SKM-1 (cell line): ENCODE results near the gene MYOM1.

Experiments
- DNase-seq: peaks from one replicate; lab custom pipeline; 2025; ENCODE audit not compliant: unreplicated experiment; lab: John Stamatoyannopoulos, UW

Gene MYOM1

GRCh38 chr18:3219631-3220335 lies at the start of gene MYOM1:
Gene MYOM1, minus strand, starts transcription at chr18:3219968. Its CDS starts 4,745 bp downstream, at chr18:3215223.
- DNase-seq: no peak

DNA sequence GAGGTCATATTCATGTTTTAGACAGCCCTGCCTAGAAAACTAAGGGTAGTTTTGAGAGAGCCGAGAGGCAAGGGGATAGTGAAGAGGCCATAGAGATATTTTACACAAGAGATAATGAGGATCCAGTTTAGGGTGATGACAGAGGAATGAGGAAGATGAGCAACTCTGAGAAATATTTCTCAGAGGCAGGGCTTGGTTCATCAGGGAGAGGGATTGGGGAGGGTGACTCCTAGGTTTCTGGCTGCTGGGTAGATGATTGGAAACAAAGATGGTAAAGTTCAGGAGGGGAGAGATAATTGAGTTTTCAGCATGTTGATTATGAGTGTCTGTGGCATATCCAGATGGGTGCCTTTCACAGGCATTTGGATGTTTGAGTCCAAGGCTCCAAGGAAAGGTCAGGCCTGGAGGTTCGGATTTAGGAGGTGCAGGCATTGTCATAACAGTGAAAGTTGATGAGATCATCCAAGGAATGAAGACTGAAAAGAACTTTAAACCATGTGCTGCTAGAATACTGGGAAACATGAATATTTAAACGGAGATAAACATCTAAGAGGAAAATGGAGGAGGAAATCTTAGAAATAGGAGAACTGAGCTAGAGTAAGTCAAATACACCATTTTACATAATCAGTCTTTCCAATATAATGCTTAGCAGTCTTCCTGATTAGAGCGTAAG lies 49.6 kb upstream of the MYOM1 start:
- peak; percentile 11 for DNase-seq

DNA sequence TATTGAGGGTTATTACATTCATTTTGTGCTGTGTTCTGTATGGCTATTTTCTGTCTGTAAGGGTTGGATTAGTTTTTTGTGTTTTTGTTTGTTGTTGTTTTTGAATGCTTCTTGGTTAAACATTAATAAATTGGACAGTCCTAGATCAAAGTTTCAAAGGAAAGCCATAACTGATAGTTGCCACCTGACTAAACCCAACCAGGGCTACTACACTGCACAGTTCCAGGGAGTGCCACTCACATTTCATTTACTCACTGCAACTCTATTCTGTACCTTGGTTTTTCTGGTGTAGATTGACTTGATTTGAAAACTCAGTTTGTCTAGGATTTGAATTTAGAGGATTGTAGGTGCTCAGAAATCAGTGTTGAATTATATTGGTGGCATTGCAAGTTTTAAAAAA lies 48.5 kb upstream of the MYOM1 start:
- no peak for DNase-seq

GRCh38 chr18:3266062-3266608 lies 46.4 kb upstream of the MYOM1 start:
- DNase-seq: no peak

GRCh38 chr18:3265564-3266033 lies 45.8 kb upstream of the MYOM1 start:
- no peak for DNase-seq

DNA sequence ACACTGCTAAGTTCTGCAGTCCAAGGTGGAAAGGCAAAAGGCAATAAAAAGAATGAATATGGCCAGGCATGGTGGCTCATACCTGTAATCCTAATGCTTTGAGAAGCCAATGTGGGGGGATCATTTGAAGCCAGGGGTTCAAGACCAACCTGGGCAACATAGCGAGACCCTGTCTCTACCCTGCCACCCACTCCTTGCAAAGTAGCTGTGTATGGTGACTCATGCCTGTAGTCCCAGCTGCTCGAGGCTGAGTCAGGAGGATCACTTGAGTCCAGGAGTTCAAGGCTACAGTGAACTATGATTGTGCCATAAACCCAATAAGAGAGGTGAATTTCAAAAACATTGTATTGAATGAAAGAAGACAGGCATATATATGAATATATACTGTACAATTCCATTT lies 44.6 kb upstream of the MYOM1 start:
- DNase-seq: no peak

DNA sequence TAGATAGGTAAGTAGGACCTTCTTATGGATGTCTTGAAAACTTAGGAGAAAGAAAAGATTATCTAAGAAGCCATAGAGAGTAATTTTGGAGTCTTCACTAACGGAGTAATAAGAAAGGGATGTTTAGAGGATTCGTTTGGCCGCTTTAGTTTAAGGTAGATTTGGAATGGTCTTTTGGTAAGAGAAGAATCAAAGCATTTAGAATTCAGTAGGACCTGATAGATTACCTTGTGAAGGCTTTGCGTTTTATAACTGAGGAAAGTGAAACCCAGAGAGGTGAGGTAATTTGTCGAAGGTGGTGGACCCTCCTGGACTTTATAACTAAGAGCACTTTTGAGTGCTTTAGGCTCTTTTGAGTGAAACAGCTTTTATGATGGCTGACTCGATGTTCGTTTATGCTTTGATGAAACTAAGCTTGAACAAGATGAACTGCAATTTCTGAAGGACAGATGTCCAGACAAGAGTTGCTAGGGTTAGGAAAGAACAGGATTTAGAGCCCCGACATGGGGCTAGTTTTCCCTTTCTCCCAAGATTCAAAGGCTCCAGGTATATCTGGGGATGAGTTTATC lies 43.4 kb upstream of the MYOM1 start:
- no peak for DNase-seq

DNA sequence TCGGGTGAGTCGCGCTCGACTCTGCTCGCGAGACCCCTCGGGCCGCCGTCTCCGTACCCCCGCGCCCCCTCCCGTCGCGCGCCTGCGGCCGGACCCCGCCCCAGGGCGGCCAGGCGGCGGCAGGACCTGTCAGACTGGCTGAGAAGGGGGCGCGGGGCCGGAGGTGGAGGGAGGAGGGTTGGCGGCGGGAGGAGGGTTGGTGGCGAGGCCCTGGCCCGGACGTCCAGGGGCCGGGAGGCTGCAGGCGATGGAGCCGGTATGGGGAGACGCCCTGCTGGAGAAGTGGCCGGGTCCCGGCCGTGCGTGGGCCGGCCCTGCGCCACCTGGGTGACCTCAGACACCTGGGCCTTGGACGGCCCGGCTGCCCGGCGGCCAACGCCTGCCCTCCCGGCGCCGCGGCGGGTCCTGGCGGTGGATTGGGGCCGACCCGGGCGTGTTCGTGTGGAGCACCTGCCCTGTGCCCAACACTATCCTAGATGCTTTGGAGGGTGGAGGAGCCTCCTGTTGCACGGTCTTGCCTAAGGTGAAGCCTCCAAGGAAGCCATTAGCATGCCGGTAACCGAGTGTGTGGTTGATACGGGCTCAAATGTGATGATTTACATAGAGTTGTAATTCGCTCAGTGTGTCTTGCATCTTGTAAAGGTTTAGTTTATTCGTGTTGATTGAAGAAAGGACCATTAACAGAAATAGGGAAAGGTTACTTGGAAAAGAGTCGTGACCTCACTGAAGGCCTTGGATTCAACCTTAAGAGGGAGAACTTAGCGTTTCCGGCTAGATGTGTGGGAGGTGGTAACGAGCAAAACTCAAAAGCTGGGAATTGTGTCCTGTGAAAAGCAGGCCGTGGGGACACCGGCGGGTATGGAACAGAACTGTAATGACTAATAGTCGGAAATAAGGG lies 42.7 kb upstream of the MYOM1 start:
- no peak for DNase-seq

GRCh38 chr18:3261373-3262233 lies 41.8 kb upstream of the MYOM1 start, which contains the start of gene MYL12B:
Gene MYL12B, plus strand, starts transcription at chr18:3262133. Its CDS starts 10,766 bp downstream, at chr18:3272899.
- DNase-seq: peak; percentile 73

GRCh38 chr18:3260995-3261372 lies 41.2 kb upstream of the MYOM1 start:
- DNase-seq: no peak

GRCh38 chr18:3257627-3258120 lies 37.9 kb upstream of the MYOM1 start:
- DNase-seq: no peak

DNA sequence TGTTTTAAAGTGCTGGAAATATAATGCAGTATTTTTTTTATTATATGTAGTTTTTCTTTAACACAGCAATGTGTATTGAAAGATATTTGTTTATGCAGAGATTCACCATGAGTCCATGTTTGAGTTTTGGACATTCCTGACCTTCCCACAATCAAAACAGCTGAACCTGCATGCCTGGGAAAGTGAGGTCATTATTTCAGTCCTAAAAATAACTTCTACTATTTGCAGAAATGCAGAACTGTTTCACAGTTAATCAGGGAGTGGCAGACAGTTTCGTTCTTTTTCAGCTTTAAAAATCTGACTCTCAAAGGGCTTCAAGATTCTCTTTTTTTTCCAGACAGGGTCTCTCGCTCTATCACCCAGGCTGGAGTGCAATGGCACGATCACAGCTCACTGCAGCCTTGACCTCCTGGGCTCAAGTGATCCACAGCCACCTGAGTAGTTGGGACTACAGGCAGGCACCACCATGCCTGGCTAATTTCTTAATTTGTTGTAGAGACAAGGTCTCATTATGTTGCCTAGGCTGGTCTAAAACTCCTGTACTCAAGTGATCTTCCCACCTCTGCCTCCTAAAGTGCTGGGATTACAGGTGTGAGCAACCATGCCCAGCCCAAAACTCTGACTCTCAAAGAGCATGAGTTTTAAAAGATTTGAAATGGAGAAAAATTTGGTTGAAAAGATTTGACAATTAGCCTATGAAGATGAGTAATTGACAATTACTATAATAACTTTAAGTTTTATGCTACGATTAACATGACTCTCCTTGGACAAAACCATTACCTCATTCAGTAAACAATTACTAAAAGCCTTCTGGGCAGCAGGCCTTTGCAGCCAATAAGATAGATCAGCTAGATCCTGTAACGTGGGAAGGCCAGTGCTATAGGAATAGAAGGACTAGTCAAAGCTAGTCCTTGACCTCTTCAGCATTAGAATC lies 37.2 kb upstream of the MYOM1 start:
- DNase-seq: no peak

- DNase-seq: no peak
Measured at GRCh38 chr18:3255611-3256165, 35.9 kb upstream of the MYOM1 start.

GRCh38 chr18:3254725-3255124 lies 35.0 kb upstream of the MYOM1 start:
- DNase-seq: no peak

GRCh38 chr18:3252843-3253242 lies 33.1 kb upstream of the MYOM1 start:
- no peak for DNase-seq

- DNase-seq: no peak
Measured at GRCh38 chr18:3251963-3252277, 32.2 kb upstream of the MYOM1 start.

GRCh38 chr18:3251249-3251962 lies 31.6 kb upstream of the MYOM1 start:
- no peak for DNase-seq
